Suprapubic skin (tissue), 4 donors: ENCODE results near the gene EIF1AD. TPM values are rescaled to one million over a fixed set of nuclear protein-coding genes. Genes with fewer than 3 reads are reported as not detected.
"Not testable (repeated sequence)": the region's sequence is repeated elsewhere in the genome, so short reads cannot be mapped to it uniquely, and the experiment has no call there.

ENCODE experiments used
- DNase-seq, 2 donors: peaks; one replicate each; pipeline ENCODE4 v3.0.0-alpha.2; 2019; ENCODE audit warnings: low spot score in 2 of 2
- H3K27ac ChIP-seq: fragments of 200-600 bp; sonication (generic); one replicate; pipeline ENCODE4 v1.5.1; 2019
- H3K27me3 ChIP-seq: fragments of 200-600 bp; sonication (generic); one replicate; pipeline ENCODE4 v1.5.1; 2019
- H3K36me3 ChIP-seq: fragments of 200-600 bp; sonication (generic); one replicate; pipeline ENCODE4 v1.5.1; 2019
- H3K4me1 ChIP-seq: fragments of 200-600 bp; sonication (generic); one replicate; pipeline ENCODE4 v1.5.1; 2019
- H3K4me3 ChIP-seq: fragments of 200-600 bp; sonication (generic); one replicate; pipeline ENCODE4 v1.5.1; 2019; ENCODE audit warnings: mild to moderate bottlenecking
- H3K9me3 ChIP-seq: fragments of 200-600 bp; sonication (generic); one replicate; pipeline ENCODE4 v1.5.1; 2019
- EP300 ChIP-seq: sonication (generic); formaldehyde crosslinking; IDR thresholded peaks from one replicate; pipeline ENCODE4 v1.6.1; 2017; ENCODE audit warnings: antibody characterized with exemption
- POLR2A ChIP-seq, 2 donors: fragments of 450-650 bp; IDR thresholded peaks; one replicate each; pipeline ENCODE4 v1.6.1; 2017; ENCODE audit warnings: antibody characterized with exemption in 2 of 2, mild to moderate bottlenecking in 2 of 2, moderate library complexity in 2 of 2
- POLR2AphosphoS5 ChIP-seq, 3 donors: sonication (generic); formaldehyde crosslinking; IDR thresholded peaks; one replicate each; pipeline ENCODE4 v1.6.1; 2017; ENCODE audit warnings: antibody characterized with exemption in 3 of 3
- WGBS: methylation state at CpG from one replicate; pipeline ENCODE4 v1.1.5; 2018; 5-methylcytosine and 5-hydroxymethylcytosine counted together
- total RNA-seq, 4 donors: library from RNA; depleted of rRNA; stranded (reverse); fragments of >200 nt; gene quantifications; one replicate each; pipeline ENCODE4 v1.1.0, GENCODE V29; 2016
- TF ChIP-seq, protein P1 (sequence below), 2 donors: fragments of 200-600 bp in 1 of 2; fragments of 450-650 bp in 1 of 2; sonication (generic) in 1 of 2; IDR thresholded peaks; one replicate each; pipeline ENCODE4 v1.5.1; 2016 to 2019; ENCODE audit warnings: antibody characterized with exemption in 2 of 2, mild to moderate bottlenecking in 1 of 2, moderate library complexity in 1 of 2

Gene EIF1AD
- total RNA-seq, 4 donors from 2014 or later, result 51.8 to 61.6 (median 55.9) TPM

GRCh38 chr11:65958774-65959420 is 43.1 kb downstream of the EIF1AD start:
- no peak overlapping the region for H3K4me3 ChIP-seq
- no peaks in the 10 kb centered on the region for H3K36me3 ChIP-seq
- TF ChIP-seq POLR2AphosphoS5 (IDR thresholded peaks at IDR 0.05) (no peak), EP300 (no peak), POLR2A (IDR thresholded peaks at IDR 0.05) (no peak)
- TF ChIP-seq, protein P1, sequence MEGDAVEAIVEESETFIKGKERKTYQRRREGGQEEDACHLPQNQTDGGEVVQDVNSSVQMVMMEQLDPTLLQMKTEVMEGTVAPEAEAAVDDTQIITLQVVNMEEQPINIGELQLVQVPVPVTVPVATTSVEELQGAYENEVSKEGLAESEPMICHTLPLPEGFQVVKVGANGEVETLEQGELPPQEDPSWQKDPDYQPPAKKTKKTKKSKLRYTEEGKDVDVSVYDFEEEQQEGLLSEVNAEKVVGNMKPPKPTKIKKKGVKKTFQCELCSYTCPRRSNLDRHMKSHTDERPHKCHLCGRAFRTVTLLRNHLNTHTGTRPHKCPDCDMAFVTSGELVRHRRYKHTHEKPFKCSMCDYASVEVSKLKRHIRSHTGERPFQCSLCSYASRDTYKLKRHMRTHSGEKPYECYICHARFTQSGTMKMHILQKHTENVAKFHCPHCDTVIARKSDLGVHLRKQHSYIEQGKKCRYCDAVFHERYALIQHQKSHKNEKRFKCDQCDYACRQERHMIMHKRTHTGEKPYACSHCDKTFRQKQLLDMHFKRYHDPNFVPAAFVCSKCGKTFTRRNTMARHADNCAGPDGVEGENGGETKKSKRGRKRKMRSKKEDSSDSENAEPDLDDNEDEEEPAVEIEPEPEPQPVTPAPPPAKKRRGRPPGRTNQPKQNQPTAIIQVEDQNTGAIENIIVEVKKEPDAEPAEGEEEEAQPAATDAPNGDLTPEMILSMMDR (IDR thresholded peaks at IDR 0.05), result no peak
- H3K4me1 ChIP-seq, result peaks cover 26% of the 10 kb centered on the region
- DNase-seq, result no peak
- H3K27me3 ChIP-seq, result peaks cover 9% of the 10 kb centered on the region
- no peaks in the 10 kb centered on the region for H3K9me3 ChIP-seq
- no peak overlapping the region for H3K27ac ChIP-seq
- 68% methylated on average over 6 of the region's 17 CpGs for WGBS

DNA sequence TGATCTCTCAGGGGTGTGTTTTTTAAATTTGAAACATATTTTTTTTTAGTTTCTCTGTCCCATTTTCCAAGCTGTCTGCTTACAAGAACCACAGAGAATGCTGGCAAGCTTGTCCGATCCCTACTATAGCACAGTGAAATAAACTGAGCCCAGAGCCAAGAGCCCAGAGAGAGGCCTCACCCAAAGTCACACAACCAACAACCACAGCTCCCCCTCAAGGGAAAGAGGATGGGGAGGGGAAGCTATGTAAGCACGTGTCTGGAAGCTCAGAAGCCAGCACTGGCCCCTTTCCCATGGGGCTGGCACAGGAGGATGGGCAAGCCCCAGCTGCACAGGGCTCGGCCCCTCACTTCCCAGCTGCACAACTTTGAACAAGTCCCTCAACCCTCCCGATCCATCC is 43.7 kb downstream of the EIF1AD start:
- Histone ChIP-seq H3K9me3 (no peaks in the 10 kb centered on the region), H3K4me1 (peaks cover 20% of the 10 kb centered on the region), H3K4me3 (no peak overlapping the region), H3K36me3 (no peaks in the 10 kb centered on the region), H3K27ac (no peak overlapping the region), H3K27me3 (peaks cover 9% of the 10 kb centered on the region)
- no peak for DNase-seq
- WGBS, result 36% methylated on average over 4 of the region's 4 CpGs
- no peak for TF ChIP-seq POLR2AphosphoS5 (IDR thresholded peaks at IDR 0.05)
- no peak for TF ChIP-seq EP300
- TF ChIP-seq, protein P1 (IDR thresholded peaks at IDR 0.05), result no peak
- no peak for TF ChIP-seq POLR2A (IDR thresholded peaks at IDR 0.05)

DNA sequence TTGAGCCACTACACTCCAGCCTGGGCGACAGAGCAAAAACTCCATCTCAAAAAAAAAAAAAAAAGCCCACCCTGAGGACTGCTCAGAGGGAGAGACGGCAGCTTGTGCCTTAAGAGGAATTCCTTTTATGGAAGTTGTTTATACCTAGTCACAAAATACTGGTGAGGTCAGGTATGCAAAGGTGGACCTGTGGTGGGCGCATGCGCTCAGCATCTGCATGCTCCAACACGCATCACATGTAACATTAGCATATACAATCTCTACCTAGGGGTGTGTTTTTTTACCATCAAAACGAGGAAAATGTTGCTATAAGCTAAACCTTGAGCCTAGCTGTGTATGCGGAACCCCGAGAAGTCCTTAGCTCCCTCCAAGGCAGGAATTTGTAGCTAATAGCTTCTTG is 47.2 kb downstream of the EIF1AD start:
- DNase-seq, result no peak
- Histone ChIP-seq H3K27me3 (peaks cover 9% of the 10 kb centered on the region), H3K27ac (no peak overlapping the region), H3K4me1 (peaks cover 2% of the 10 kb centered on the region), H3K36me3 (no peaks in the 10 kb centered on the region), H3K9me3 (no peaks in the 10 kb centered on the region), H3K4me3 (no peak overlapping the region)
- WGBS, result 65% methylated on average over 8 of the region's 8 CpGs
- no peak for TF ChIP-seq POLR2AphosphoS5 (IDR thresholded peaks at IDR 0.05)
- TF ChIP-seq POLR2A (IDR thresholded peaks at IDR 0.05), result no peak
- TF ChIP-seq, protein P1 (IDR thresholded peaks at IDR 0.05), result no peak
- TF ChIP-seq EP300, result no peak

- Histone ChIP-seq H3K9me3 (no peaks in the 10 kb centered on the region), H3K27me3 (peaks cover 9% of the 10 kb centered on the region)
- WGBS, result 83% methylated on average over 20 of the region's 20 CpGs
Observed at GRCh38 chr11:65953471-65953870, 48.5 kb downstream of the EIF1AD start.

GRCh38 chr11:65952052-65952521 is 49.9 kb downstream of the EIF1AD start:
- peaks cover 9% of the 10 kb centered on the region for H3K27me3 ChIP-seq
- no peaks in the 10 kb centered on the region for H3K9me3 ChIP-seq
- H3K27ac ChIP-seq, result no peak overlapping the region
- H3K36me3 ChIP-seq, result no peaks in the 10 kb centered on the region
- H3K4me1 ChIP-seq, result peaks cover 2% of the 10 kb centered on the region
- no peak overlapping the region for H3K4me3 ChIP-seq
- no peak for DNase-seq
- WGBS, result 54% methylated on average over 6 of the region's 6 CpGs
- TF ChIP-seq POLR2AphosphoS5 (IDR thresholded peaks at IDR 0.05) (no peak), EP300 (no peak), POLR2A (IDR thresholded peaks at IDR 0.05) (no peak)
- TF ChIP-seq, protein P1 (IDR thresholded peaks at IDR 0.05), result no peak

More at GRCh38 chr11:65953471-65953870, 48.5 kb downstream of the EIF1AD start:
- Histone ChIP-seq H3K27ac (no peak overlapping the region), H3K4me1 (peaks cover 2% of the 10 kb centered on the region), H3K36me3 (no peaks in the 10 kb centered on the region), H3K4me3 (no peak overlapping the region)
- no peak for DNase-seq
- TF ChIP-seq POLR2A (IDR thresholded peaks at IDR 0.05) (no peak), EP300 (no peak), POLR2AphosphoS5 (IDR thresholded peaks at IDR 0.05) (no peak)
- TF ChIP-seq, protein P1 (IDR thresholded peaks at IDR 0.05), result no peak

- H3K4me1 ChIP-seq, H3K27me3 ChIP-seq, H3K27ac ChIP-seq, H3K36me3 ChIP-seq, DNase-seq, H3K4me3 ChIP-seq, H3K9me3 ChIP-seq: not testable (repeated sequence)
- 46% methylated on average over 3 of the region's 3 CpGs for WGBS
Observed at GRCh38 chr11:65951641-65952040, 50.3 kb downstream of the EIF1AD start.

GRCh38 chr11:65950711-65951110 is 51.2 kb downstream of the EIF1AD start:
- WGBS, result 92% methylated on average over 5 of the region's 5 CpGs
- H3K4me3 ChIP-seq, H3K9me3 ChIP-seq, DNase-seq, H3K27me3 ChIP-seq, H3K36me3 ChIP-seq, H3K27ac ChIP-seq, H3K4me1 ChIP-seq: not testable (repeated sequence)
